Measurements from ENCODE around the gene TMTC2.
A peak's percentile ranks its signal among the peaks of the same experiment; 100 is the strongest.

TMTC2 gene

DNA sequence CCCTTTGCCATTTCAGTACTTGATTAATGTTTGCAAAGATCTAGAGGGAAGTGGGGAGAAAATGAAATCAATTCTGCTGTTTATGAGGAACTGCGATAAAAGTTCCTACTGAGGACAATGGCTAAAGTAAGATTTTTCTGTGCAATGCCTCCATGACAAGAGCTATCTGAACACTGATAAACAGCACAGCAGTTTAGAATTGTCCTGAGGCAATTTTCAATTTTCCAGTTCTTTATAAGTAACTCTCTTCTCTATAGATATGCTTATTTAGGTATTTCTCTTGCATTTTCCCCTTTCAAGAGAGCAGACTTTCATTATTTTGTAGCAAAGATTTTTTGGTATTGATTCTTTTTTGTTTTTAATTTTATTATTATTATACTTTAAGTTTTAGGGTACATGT is 34.6 kb upstream of the TMTC2 start:
- H4K8ac ChIP-seq (ENCODE audit: low read length): no peak overlapping the region
- H4K91ac ChIP-seq (ENCODE audit: low read length): no peak overlapping the region
- no peaks in the 10 kb centered on the region for H3K79me1 ChIP-seq (replicated peaks; ENCODE audit: low read length, poor library complexity, severe bottlenecking)
- H3K18ac ChIP-seq (ENCODE audit: low read depth in 1 of 2, low read length in 2 of 2): no peak overlapping the region
- H2AK5ac ChIP-seq (ENCODE audit: low read length, severe bottlenecking): no peak overlapping the region
- no peaks in the 10 kb centered on the region for H3K4me1 ChIP-seq (ENCODE audit: control insufficient read depth, insufficient read depth, low read depth, low read length)
- H2BK12ac ChIP-seq (ENCODE audit: low read length in 2 of 2): no peak overlapping the region
- no peak overlapping the region for H2BK5ac ChIP-seq (ENCODE audit: low read depth, low read length, poor library complexity, severe bottlenecking)
- DNase-seq: no peak
- no peak overlapping the region for H3K14ac ChIP-seq (ENCODE audit: low read length in 2 of 2)
- no peak overlapping the region for H3K27ac ChIP-seq (ENCODE audit: low read length, poor library complexity, severe bottlenecking)
- no peak overlapping the region for H2BK120ac ChIP-seq (ENCODE audit: low read depth, low read length)
- H3K9ac ChIP-seq (ENCODE audit: low read length): no peak overlapping the region
- H3K36me3 ChIP-seq (ENCODE audit: control insufficient read depth in 1 of 2, insufficient read depth in 2 of 2, low read depth in 1 of 2, low read length in 2 of 2): no peaks in the 10 kb centered on the region
- no peak overlapping the region for H2BK15ac ChIP-seq (ENCODE audit: low read depth, poor library complexity, severe bottlenecking)
- no peaks in the 10 kb centered on the region for H3K27me3 ChIP-seq (ENCODE audit: control insufficient read depth in 1 of 2, insufficient read depth in 1 of 2, low read length in 2 of 2)
- H3K9me3 ChIP-seq (ENCODE audit: control insufficient read depth, low read length): no peaks in the 10 kb centered on the region
- WGBS: 86% methylated on average over 1 of the region's 1 CpG
- no peak overlapping the region for H2AFZ ChIP-seq (ENCODE audit: low read depth, low read length)
- H3K4ac ChIP-seq (ENCODE audit: low read depth in 1 of 2, low read length in 2 of 2): no peak overlapping the region
- H3K23ac ChIP-seq (ENCODE audit: low read length in 2 of 2): no peak overlapping the region
- H3K4me3 ChIP-seq (ENCODE audit: insufficient read depth in 1 of 2, low read depth in 1 of 2, low read length in 2 of 2): no peak overlapping the region
- H3K4me2 ChIP-seq (ENCODE audit: low read length, poor library complexity, severe bottlenecking): no peak overlapping the region

DNA sequence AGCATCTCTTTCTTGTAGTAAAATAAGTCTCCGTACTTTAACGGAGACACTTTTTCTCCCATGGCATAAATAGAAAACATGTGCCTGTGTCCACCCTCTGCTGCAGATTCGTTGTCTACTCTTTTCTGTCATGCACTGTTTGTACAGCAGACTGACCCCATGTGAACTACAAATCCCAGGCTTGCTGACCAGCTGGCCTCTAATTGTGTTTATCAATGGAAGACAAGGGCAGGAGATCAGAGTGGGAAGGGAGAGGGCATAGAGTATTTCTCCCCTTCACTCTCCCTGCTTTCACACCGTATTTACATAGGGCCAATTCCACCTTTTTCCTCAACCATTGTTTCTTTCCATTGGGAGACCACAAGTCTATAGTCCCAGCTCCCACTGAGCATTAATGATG is 31.0 kb upstream of the TMTC2 start:
- Histone ChIP-seq H3K27me3 (ENCODE audit: control insufficient read depth in 1 of 2, insufficient read depth in 1 of 2, low read length in 2 of 2) (no peaks in the 10 kb centered on the region), H3K4ac (ENCODE audit: low read depth in 1 of 2, low read length in 2 of 2) (no peak overlapping the region), H2AK5ac (ENCODE audit: low read length, severe bottlenecking) (no peak overlapping the region), H4K8ac (ENCODE audit: low read length) (no peak overlapping the region), H2BK15ac (ENCODE audit: low read depth, poor library complexity, severe bottlenecking) (no peak overlapping the region), H3K14ac (ENCODE audit: low read length in 2 of 2) (no peak overlapping the region), H3K23ac (ENCODE audit: low read length in 2 of 2) (no peak overlapping the region), H3K4me1 (ENCODE audit: control insufficient read depth, insufficient read depth, low read depth, low read length) (peaks cover 3% of the 10 kb centered on the region), H3K27ac (ENCODE audit: low read length, poor library complexity, severe bottlenecking) (no peak overlapping the region), H3K36me3 (ENCODE audit: control insufficient read depth in 1 of 2, insufficient read depth in 2 of 2, low read depth in 1 of 2, low read length in 2 of 2) (no peaks in the 10 kb centered on the region), H2BK12ac (ENCODE audit: low read length in 2 of 2) (no peak overlapping the region), H3K79me1 (replicated peaks; ENCODE audit: low read length, poor library complexity, severe bottlenecking) (no peaks in the 10 kb centered on the region), H3K9ac (ENCODE audit: low read length) (no peak overlapping the region), H3K18ac (ENCODE audit: low read depth in 1 of 2, low read length in 2 of 2) (no peak overlapping the region), H2BK120ac (ENCODE audit: low read depth, low read length) (no peak overlapping the region), H3K4me2 (ENCODE audit: low read length, poor library complexity, severe bottlenecking) (no peak overlapping the region), H4K91ac (ENCODE audit: low read length) (no peak overlapping the region), H2BK5ac (ENCODE audit: low read depth, low read length, poor library complexity, severe bottlenecking) (no peak overlapping the region), H2AFZ (ENCODE audit: low read depth, low read length) (no peak overlapping the region), H3K4me3 (ENCODE audit: insufficient read depth in 1 of 2, low read depth in 1 of 2, low read length in 2 of 2) (no peak overlapping the region), H3K9me3 (ENCODE audit: control insufficient read depth, low read length) (no peaks in the 10 kb centered on the region)
- 97% methylated on average over 2 of the region's 4 CpGs for WGBS
- no peak for DNase-seq

DNA sequence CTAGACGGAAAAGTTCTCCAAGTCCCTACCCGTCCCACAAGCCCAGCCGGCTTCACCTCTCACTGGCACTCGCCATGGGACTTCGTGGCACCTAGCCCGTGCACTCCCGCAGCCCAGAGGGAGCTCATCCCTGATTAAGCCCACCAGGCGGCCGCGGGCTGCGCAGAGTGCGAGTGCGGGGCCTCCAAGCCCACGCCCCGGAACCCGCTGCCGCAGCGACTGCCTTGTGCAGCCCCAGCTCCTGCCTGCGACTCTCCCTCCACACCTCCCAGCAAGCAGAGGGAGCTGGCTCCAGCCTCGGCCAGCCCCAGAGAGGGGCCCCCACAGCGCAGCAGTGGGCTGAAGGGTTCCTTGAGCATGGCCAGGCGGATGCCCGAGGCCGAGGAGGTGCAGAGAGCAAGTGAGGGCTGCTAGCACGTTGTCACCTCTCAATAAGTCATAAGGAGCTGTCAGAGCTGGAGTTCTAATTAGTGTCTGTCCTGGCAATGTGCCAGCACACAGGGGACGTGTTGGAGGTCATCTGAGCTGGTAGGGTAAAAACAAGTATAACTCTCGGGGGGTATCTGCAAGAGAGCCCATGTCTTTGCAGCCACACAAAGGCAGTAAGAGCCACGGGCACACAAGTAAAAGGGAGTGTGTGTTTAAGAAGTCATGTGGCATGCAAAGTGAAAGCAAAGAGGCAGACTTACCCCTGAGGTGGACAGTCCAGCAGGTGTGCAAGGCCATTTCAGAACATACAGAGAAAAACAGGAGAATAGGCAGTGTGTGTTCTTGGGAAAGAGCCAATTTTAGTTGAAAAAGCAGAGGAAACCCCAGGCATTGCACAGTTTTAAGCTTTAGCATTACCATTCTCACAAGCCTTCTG is 27.1 kb upstream of the TMTC2 start:
- H3K79me1 ChIP-seq (replicated peaks; ENCODE audit: low read length, poor library complexity, severe bottlenecking): no peaks in the 10 kb centered on the region
- H3K27me3 ChIP-seq (ENCODE audit: control insufficient read depth in 1 of 2, insufficient read depth in 1 of 2, low read length in 2 of 2): no peaks in the 10 kb centered on the region
- H2BK15ac ChIP-seq (ENCODE audit: low read depth, poor library complexity, severe bottlenecking): no peak overlapping the region
- no peak overlapping the region for H2AK5ac ChIP-seq (ENCODE audit: low read length, severe bottlenecking)
- no peak overlapping the region for H3K9ac ChIP-seq (ENCODE audit: low read length)
- no peak overlapping the region for H4K8ac ChIP-seq (ENCODE audit: low read length)
- no peak overlapping the region for H3K4me3 ChIP-seq (ENCODE audit: insufficient read depth in 1 of 2, low read depth in 1 of 2, low read length in 2 of 2)
- no peak overlapping the region for H4K91ac ChIP-seq (ENCODE audit: low read length)
- no peak overlapping the region for H3K27ac ChIP-seq (ENCODE audit: low read length, poor library complexity, severe bottlenecking)
- H3K36me3 ChIP-seq (ENCODE audit: control insufficient read depth in 1 of 2, insufficient read depth in 2 of 2, low read depth in 1 of 2, low read length in 2 of 2): no peaks in the 10 kb centered on the region
- no peak overlapping the region for H2BK12ac ChIP-seq (ENCODE audit: low read length in 2 of 2)
- no peak overlapping the region for H3K14ac ChIP-seq (ENCODE audit: low read length in 2 of 2)
- no peak overlapping the region for H3K4ac ChIP-seq (ENCODE audit: low read depth in 1 of 2, low read length in 2 of 2)
- H3K18ac ChIP-seq (ENCODE audit: low read depth in 1 of 2, low read length in 2 of 2): no peak overlapping the region
- H3K4me1 ChIP-seq (ENCODE audit: control insufficient read depth, insufficient read depth, low read depth, low read length): peaks cover 3% of the 10 kb centered on the region
- no peak for DNase-seq
- H3K9me3 ChIP-seq (ENCODE audit: control insufficient read depth, low read length): no peaks in the 10 kb centered on the region
- H3K4me2 ChIP-seq (ENCODE audit: low read length, poor library complexity, severe bottlenecking): no peak overlapping the region
- no peak overlapping the region for H3K23ac ChIP-seq (ENCODE audit: low read length in 2 of 2)
- no peak overlapping the region for H2AFZ ChIP-seq (ENCODE audit: low read depth, low read length)
- no peak overlapping the region for H2BK5ac ChIP-seq (ENCODE audit: low read depth, low read length, poor library complexity, severe bottlenecking)
- no peak overlapping the region for H2BK120ac ChIP-seq (ENCODE audit: low read depth, low read length)
- 91% methylated on average over 28 of the region's 28 CpGs for WGBS

DNA sequence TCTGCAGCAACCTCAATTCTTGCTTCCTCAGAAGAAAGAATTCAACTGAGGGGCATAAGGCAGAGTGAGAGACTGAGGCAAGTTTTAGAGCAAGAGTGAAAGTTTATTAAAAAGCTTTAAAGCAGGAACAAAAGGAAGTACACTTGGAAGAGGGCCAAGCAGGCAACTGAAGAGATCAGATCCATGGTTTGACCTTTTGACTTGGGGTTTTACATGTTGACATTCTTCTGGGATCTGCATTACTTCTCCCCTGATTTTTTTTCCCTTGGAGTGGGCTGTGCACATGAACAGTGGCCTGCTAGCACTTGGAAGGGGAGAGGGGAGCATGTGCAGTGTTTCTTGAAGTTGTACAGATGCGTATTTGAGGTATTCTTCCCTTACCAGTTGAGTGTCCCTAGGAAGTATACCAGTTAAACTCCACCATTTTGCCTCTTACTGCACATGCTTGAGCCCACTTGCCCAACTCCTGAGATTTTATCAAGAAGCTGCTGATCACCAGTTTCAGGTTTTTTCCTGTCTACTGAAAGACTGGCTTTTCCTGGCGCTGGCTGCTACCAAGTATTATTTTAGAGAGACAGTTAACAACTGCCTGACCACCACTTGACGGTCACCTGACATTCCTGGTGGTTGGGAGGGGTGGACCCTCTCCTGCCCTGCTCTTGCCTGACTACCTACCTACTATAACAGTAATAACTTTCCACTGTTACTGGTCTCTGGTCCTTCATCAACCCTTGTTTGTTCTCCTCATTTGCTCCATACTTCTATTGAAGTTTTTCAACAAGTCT is 26.0 kb upstream of the TMTC2 start:
- peak; percentile 28 for DNase-seq

More for the DNA sequence above, 26.0 kb upstream of the TMTC2 start:
- Histone ChIP-seq H2AK5ac (ENCODE audit: low read length, severe bottlenecking) (no peak overlapping the region), H3K14ac (ENCODE audit: low read length in 2 of 2) (no peak overlapping the region), H3K79me1 (replicated peaks; ENCODE audit: low read length, poor library complexity, severe bottlenecking) (no peaks in the 10 kb centered on the region), H3K23ac (ENCODE audit: low read length in 2 of 2) (no peak overlapping the region), H3K18ac (ENCODE audit: low read depth in 1 of 2, low read length in 2 of 2) (peak overlapping the region in 1 of 2 experiments; percentile 8), H2BK5ac (ENCODE audit: low read depth, low read length, poor library complexity, severe bottlenecking) (no peak overlapping the region), H3K4ac (ENCODE audit: low read depth in 1 of 2, low read length in 2 of 2) (no peak overlapping the region), H2AFZ (ENCODE audit: low read depth, low read length) (no peak overlapping the region), H3K9me3 (ENCODE audit: control insufficient read depth, low read length) (no peaks in the 10 kb centered on the region), H3K4me1 (ENCODE audit: control insufficient read depth, insufficient read depth, low read depth, low read length) (peaks cover 3% of the 10 kb centered on the region), H2BK120ac (ENCODE audit: low read depth, low read length) (no peak overlapping the region), H3K4me2 (ENCODE audit: low read length, poor library complexity, severe bottlenecking) (no peak overlapping the region), H3K4me3 (ENCODE audit: insufficient read depth in 1 of 2, low read depth in 1 of 2, low read length in 2 of 2) (no peak overlapping the region), H4K8ac (ENCODE audit: low read length) (no peak overlapping the region), H2BK12ac (ENCODE audit: low read length in 2 of 2) (no peak overlapping the region), H3K27me3 (ENCODE audit: control insufficient read depth in 1 of 2, insufficient read depth in 1 of 2, low read length in 2 of 2) (no peaks in the 10 kb centered on the region), H3K9ac (ENCODE audit: low read length) (no peak overlapping the region), H3K27ac (ENCODE audit: low read length, poor library complexity, severe bottlenecking) (no peak overlapping the region), H2BK15ac (ENCODE audit: low read depth, poor library complexity, severe bottlenecking) (no peak overlapping the region), H3K36me3 (ENCODE audit: control insufficient read depth in 1 of 2, insufficient read depth in 2 of 2, low read depth in 1 of 2, low read length in 2 of 2) (no peaks in the 10 kb centered on the region), H4K91ac (ENCODE audit: low read length) (no peak overlapping the region)
- WGBS: 84% methylated on average over 3 of the region's 3 CpGs

All from mesenchymal stem cell (in vitro differentiated cells and primary cell).